ENCODE data around the gene IMPG2.
"Not testable (repeated sequence)": the region's sequence is repeated elsewhere in the genome, so short reads cannot be mapped to it uniquely, and the experiment has no call there.

The IMPG2 gene

GRCh38 chr3:101320475-101320874, at the start of gene IMPG2:
Gene IMPG2, minus strand, starts transcription at chr3:101320575. Its CDS starts 203 bp downstream, at chr3:101320372.
- DNase-seq (ENCODE audit: low read depth): no peak

GRCh38 chr3:101362406-101362805, 42.0 kb upstream of the IMPG2 start:
- no peak for DNase-seq (ENCODE audit: low read depth)

GRCh38 chr3:101351829-101352228, 31.5 kb upstream of the IMPG2 start:
- DNase-seq (ENCODE audit: low read depth): no peak

- DNase-seq (ENCODE audit: low read depth): no peak
Observed at GRCh38 chr3:101340591-101340990, 20.2 kb upstream of the IMPG2 start.

GRCh38 chr3:101333883-101334282, 13.5 kb upstream of the IMPG2 start:
- no peak for DNase-seq (ENCODE audit: low read depth)

GRCh38 chr3:101329016-101329673, 8.8 kb upstream of the IMPG2 start:
- no peak for DNase-seq (ENCODE audit: low read depth)

GRCh38 chr3:101325393-101326134, 5.2 kb upstream of the IMPG2 start:
- DNase-seq (ENCODE audit: low read depth): no peak

GRCh38 chr3:101319531-101319930, 844 bp downstream of the IMPG2 start:
- DNase-seq (ENCODE audit: low read depth): no peak

GRCh38 chr3:101312545-101312944, 7.8 kb downstream of the IMPG2 start:
- DNase-seq (ENCODE audit: low read depth): no peak

- no peak for DNase-seq (ENCODE audit: low read depth)
Observed at GRCh38 chr3:101311676-101312075, 8.7 kb downstream of the IMPG2 start.

GRCh38 chr3:101310978-101311375, 9.4 kb downstream of the IMPG2 start:
- DNase-seq (ENCODE audit: low read depth): no peak

- DNase-seq (ENCODE audit: low read depth): not testable (repeated sequence)
Observed at GRCh38 chr3:101308147-101308772, 12.1 kb downstream of the IMPG2 start.

- no peak for DNase-seq (ENCODE audit: low read depth)
Observed at GRCh38 chr3:101303836-101304235, 16.5 kb downstream of the IMPG2 start.

- DNase-seq (ENCODE audit: low read depth): peak; percentile 2
Observed at GRCh38 chr3:101303089-101303731, 17.2 kb downstream of the IMPG2 start.

GRCh38 chr3:101300073-101300472, 20.3 kb downstream of the IMPG2 start:
- no peak for DNase-seq (ENCODE audit: low read depth)

- DNase-seq (ENCODE audit: low read depth): no peak
Observed at GRCh38 chr3:101292027-101292426, 28.3 kb downstream of the IMPG2 start.

- no peak for DNase-seq (ENCODE audit: low read depth)
Observed at GRCh38 chr3:101288294-101288693, 32.1 kb downstream of the IMPG2 start.

- no peak for DNase-seq (ENCODE audit: low read depth)
Observed at GRCh38 chr3:101284757-101285156, 35.6 kb downstream of the IMPG2 start.

GRCh38 chr3:101281521-101282030, 38.8 kb downstream of the IMPG2 start:
- no peak for DNase-seq (ENCODE audit: low read depth)

GRCh38 chr3:101279765-101280385, 40.5 kb downstream of the IMPG2 start:
- no peak for DNase-seq (ENCODE audit: low read depth)

- no peak for DNase-seq (ENCODE audit: low read depth)
Observed at GRCh38 chr3:101279162-101279561, 41.2 kb downstream of the IMPG2 start.

- DNase-seq (ENCODE audit: low read depth): no peak
Observed at GRCh38 chr3:101278727-101279126, 41.6 kb downstream of the IMPG2 start.
